Osteoblast (primary cell): Measurements from ENCODE around the gene C4orf33. TPM values are rescaled to one million over a fixed set of nuclear protein-coding genes. Genes with fewer than 3 reads are reported as not detected.

Experiments
- DNase-seq: peaks from one replicate; pipeline ENCODE4 v3.0.0; 2011; ENCODE audit warnings: low spot score, mixed read lengths; ENCODE audit not compliant: insufficient read length; ENCODE audit errors: missing footprints
- H2AFZ ChIP-seq: 2 replicates; pipeline ENCODE4 v1.6.0; 2011; ENCODE audit warnings: mild to moderate bottlenecking, low read length
- H3K27ac ChIP-seq: 2 replicates; pipeline ENCODE4 v1.5.1; 2011; ENCODE audit warnings: mild to moderate bottlenecking, low read depth, low read length, moderate library complexity
- H3K27me3 ChIP-seq: 2 replicates; pipeline ENCODE4 v1.6.0; 2012; ENCODE audit warnings: mild to moderate bottlenecking, control low read depth, inconsistent platforms, low read length, moderate library complexity; ENCODE audit not compliant: insufficient read depth
- H3K36me3 ChIP-seq: 2 replicates; pipeline ENCODE4 v1.5.1; 2011; ENCODE audit warnings: mild to moderate bottlenecking, low read length, control low read depth, moderate library complexity; ENCODE audit not compliant: insufficient read depth
- H3K4me1 ChIP-seq: 2 replicates; pipeline ENCODE4 v1.5.1; 2011; ENCODE audit warnings: mild to moderate bottlenecking, low read length, control low read depth, moderate library complexity; ENCODE audit not compliant: insufficient read depth
- H3K4me2 ChIP-seq: 2 replicates; pipeline ENCODE4 v1.6.0; 2011; ENCODE audit warnings: mild to moderate bottlenecking, low read length; ENCODE audit not compliant: insufficient read depth
- H3K4me3 ChIP-seq: fragments of 200-600 bp; sonication (generic); 3 replicates; pipeline ENCODE4 v1.5.1; 2012; ENCODE audit warnings: mild to moderate bottlenecking, low read length, inconsistent platforms; ENCODE audit not compliant: insufficient read depth
- H3K79me2 ChIP-seq: 2 replicates; pipeline ENCODE4 v1.6.0; 2012; ENCODE audit warnings: mild to moderate bottlenecking, low read length, control low read depth, inconsistent platforms; ENCODE audit not compliant: insufficient read depth
- H3K9me3 ChIP-seq: 2 replicates; pipeline ENCODE4 v1.5.1; 2011; ENCODE audit warnings: low read depth, low read length, control low read depth
- H4K20me1 ChIP-seq: 2 replicates; pipeline ENCODE4 v1.6.0; 2012; ENCODE audit warnings: mild to moderate bottlenecking, low read length, control low read depth; ENCODE audit not compliant: insufficient read depth
- CTCF ChIP-seq: IDR thresholded peaks from 2 replicates; pipeline ENCODE4 v1.5.1; 2011; ENCODE audit warnings: mild to moderate bottlenecking, low read depth, low read length, moderate library complexity; ENCODE audit errors: extremely low read depth
- total RNA-seq: library from RNA; depleted of rRNA; stranded (reverse); fragments of >200 nt; gene quantifications from 2 replicates; pipeline ENCODE4 v1.2.3, GENCODE V29; 2012

Gene C4orf33
- total RNA-seq, 1 donor, result 11.9 TPM

GRCh38 chr4:129136433-129136832, 40.5 kb downstream of the C4orf33 start:
- no peaks in the 10 kb centered on the region for H3K79me2 ChIP-seq
- H3K27ac ChIP-seq, result no peak overlapping the region
- no peak overlapping the region for H2AFZ ChIP-seq
- no peaks in the 10 kb centered on the region for H3K9me3 ChIP-seq
- peaks cover 5% of the 10 kb centered on the region for H3K27me3 ChIP-seq
- no peak overlapping the region for H3K4me2 ChIP-seq
- no peak for DNase-seq
- no peak overlapping the region for H3K4me3 ChIP-seq
- no peaks in the 10 kb centered on the region for H4K20me1 ChIP-seq
- H3K4me1 ChIP-seq, result no peaks in the 10 kb centered on the region
- TF ChIP-seq CTCF, result no peak
- H3K36me3 ChIP-seq, result no peaks in the 10 kb centered on the region

- Histone ChIP-seq H3K9me3 (no peaks in the 10 kb centered on the region), H3K4me3 (no peak overlapping the region), H3K36me3 (no peaks in the 10 kb centered on the region), H2AFZ (no peak overlapping the region), H3K4me1 (no peaks in the 10 kb centered on the region), H3K4me2 (no peak overlapping the region), H3K79me2 (no peaks in the 10 kb centered on the region), H4K20me1 (no peaks in the 10 kb centered on the region), H3K27ac (no peak overlapping the region), H3K27me3 (peaks cover 8% of the 10 kb centered on the region)
- no peak for DNase-seq
- no peak for TF ChIP-seq CTCF
Measured at GRCh38 chr4:129138810-129139496, 43.0 kb downstream of the C4orf33 start.

- no peak overlapping the region for H3K4me2 ChIP-seq
- no peaks in the 10 kb centered on the region for H4K20me1 ChIP-seq
- no peaks in the 10 kb centered on the region for H3K79me2 ChIP-seq
- H3K27ac ChIP-seq, result no peak overlapping the region
- H3K4me1 ChIP-seq, result no peaks in the 10 kb centered on the region
- TF ChIP-seq CTCF, result no peak
- H3K9me3 ChIP-seq, result no peaks in the 10 kb centered on the region
- H3K36me3 ChIP-seq, result no peaks in the 10 kb centered on the region
- no peak for DNase-seq
- no peak overlapping the region for H2AFZ ChIP-seq
- H3K27me3 ChIP-seq, result peaks cover 8% of the 10 kb centered on the region
- no peak overlapping the region for H3K4me3 ChIP-seq
Measured at GRCh38 chr4:129140521-129140920, 44.6 kb downstream of the C4orf33 start.

DNA sequence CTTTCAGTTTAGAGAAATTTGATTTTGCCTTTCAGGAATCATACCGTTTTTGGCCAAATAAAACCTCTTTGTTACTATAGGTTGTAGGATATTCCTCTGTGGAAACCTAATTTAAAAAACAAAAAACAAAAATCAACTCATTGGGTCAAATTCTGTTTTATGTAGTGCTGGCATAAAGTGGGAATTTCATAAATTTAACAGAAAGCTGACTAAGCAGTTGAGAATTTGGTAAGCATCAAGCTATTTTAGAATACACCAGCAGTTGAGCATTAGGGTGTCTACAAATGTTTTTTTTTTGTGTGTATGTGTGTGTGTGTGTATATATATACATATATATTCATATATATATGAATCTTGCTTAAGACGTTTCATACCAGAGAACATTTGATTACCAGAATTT, 47.4 kb downstream of the C4orf33 start:
- Histone ChIP-seq H3K4me1 (no peaks in the 10 kb centered on the region), H2AFZ (no peak overlapping the region), H3K27ac (no peak overlapping the region), H3K4me3 (no peak overlapping the region), H3K4me2 (no peak overlapping the region), H3K9me3 (no peaks in the 10 kb centered on the region), H3K79me2 (no peaks in the 10 kb centered on the region), H3K27me3 (peaks cover 8% of the 10 kb centered on the region), H4K20me1 (no peaks in the 10 kb centered on the region), H3K36me3 (no peaks in the 10 kb centered on the region)
- TF ChIP-seq CTCF, result no peak
- no peak for DNase-seq
